Transverse colon (tissue), 4 donors: ENCODE data around the gene PRKCB. TPM values are rescaled to one million over a fixed set of nuclear protein-coding genes. Genes with fewer than 3 reads are reported as not detected.

Source experiments
- DNase-seq: peaks from one replicate; pipeline ENCODE4 v3.0.0-alpha.2; 2019
- H3K27ac ChIP-seq, 4 donors: fragments of 200-600 bp; sonication (generic); 2 replicates each; pipeline ENCODE4 v1.5.1; 2016 to 2018; ENCODE audit warnings: inconsistent platforms in 4 of 4
- H3K27me3 ChIP-seq: fragments of 200-600 bp; sonication (generic); 2 replicates; pipeline ENCODE4 v1.5.1; 2017; ENCODE audit warnings: inconsistent platforms
- H3K36me3 ChIP-seq, 4 donors: fragments of 200-600 bp; sonication (generic); 2 replicates each; pipeline ENCODE4 v1.5.1; 2017 to 2019; ENCODE audit warnings: inconsistent platforms in 4 of 4
- H3K4me1 ChIP-seq, 4 donors: fragments of 200-600 bp; sonication (generic); 2 replicates each; pipeline ENCODE4 v1.5.1; 2017 to 2020; ENCODE audit warnings: inconsistent platforms in 4 of 4
- H3K4me3 ChIP-seq, 4 donors: fragments of 200-600 bp; sonication (generic); 1 replicate in 1 of 4; 2 replicates in 3 of 4; pipeline versions ENCODE4 v1.5.1 to v1.6.1; 2017 to 2019; ENCODE audit warnings: inconsistent platforms in 4 of 4
- H3K9me3 ChIP-seq, 2 donors: fragments of 200-600 bp; sonication (generic); 2 replicates each; pipeline ENCODE4 v1.5.1; 2017 to 2019; ENCODE audit warnings: inconsistent platforms in 2 of 2
- EP300 ChIP-seq: sonication (generic); formaldehyde crosslinking; IDR thresholded peaks from one replicate; pipeline ENCODE4 v1.6.1; 2017; ENCODE audit warnings: antibody characterized with exemption, low read depth
- POLR2A ChIP-seq: fragments of 450-650 bp; IDR thresholded peaks from one replicate; pipeline ENCODE4 v1.6.1; 2016; ENCODE audit warnings: antibody characterized with exemption, mild to moderate bottlenecking, moderate library complexity
- POLR2AphosphoS5 ChIP-seq, 3 donors: sonication (generic); formaldehyde crosslinking; IDR thresholded peaks; one replicate each; pipeline ENCODE4 v1.6.1; 2016; ENCODE audit warnings: antibody characterized with exemption in 3 of 3
- WGBS, 2 donors: methylation state at CpG; one replicate each; pipeline ENCODE4 v1.1.5; 2018; ENCODE audit warnings: low coverage in 1 of 2; 5-methylcytosine and 5-hydroxymethylcytosine counted together
- in situ Hi-C, 4 donors: fragments of 200-750 bp; cut with MboI; loops; one replicate each; pipeline versions ENCODE4 v1.15.0 to v1.15.1; 2017; ENCODE audit warnings: low sequenced_read_pairs in 3 of 4, low pct_ligation_motif_present in 1 of 4, low pct_unique_long_range_greater_than_20kb in 1 of 4
- intact Hi-C: fragments of 100-400 bp; cut with DNase I; formaldehyde crosslinking; loops from one replicate; pipeline ENCODE4 v1.15.1; 2023; ENCODE audit warnings: low total_unique reads
- total RNA-seq, 4 donors: library from RNA; depleted of rRNA; stranded (reverse); fragments of >200 nt; gene quantifications; one replicate each; pipeline ENCODE4 v1.1.0, GENCODE V29; 2016
- TF ChIP-seq, protein P1 (sequence below), 5 experiments: fragments of 200-600 bp in 3 of 5; fragments of 450-650 bp in 2 of 5; sonication (generic) in 3 of 5; IDR thresholded peaks; 1 replicate in 2 of 5; 2 replicates in 3 of 5; pipeline ENCODE4 v1.5.1; 2016 to 2017; ENCODE audit warnings: antibody characterized with exemption in 5 of 5, inconsistent platforms in 3 of 5, mild to moderate bottlenecking in 2 of 5, moderate library complexity in 1 of 5

Gene PRKCB
- total RNA-seq, 4 donors from 2014 or later, result 9.0 to 28.3 (median 15.2) TPM

DNA sequence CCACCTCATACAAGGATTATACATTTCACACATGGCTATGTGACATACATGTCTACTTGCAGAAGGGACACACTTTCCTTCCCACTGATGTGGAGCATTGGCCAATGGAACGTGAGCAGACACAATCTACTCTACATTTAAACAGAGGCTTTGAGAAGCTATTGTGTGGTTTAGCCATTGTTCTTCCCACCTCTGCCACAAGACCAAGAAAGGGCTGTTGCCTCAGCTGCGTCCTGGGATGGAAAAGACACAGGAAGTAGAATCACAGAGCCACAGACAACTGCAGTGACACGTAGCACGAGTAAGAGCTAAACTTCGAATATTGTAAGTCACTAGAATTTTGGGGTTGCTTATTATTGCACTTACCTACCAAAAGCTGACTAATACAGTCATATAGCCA is 33.3 kb downstream of the PRKCB start:
- no peak for DNase-seq
- intact Hi-C loops (no loop called here), in situ Hi-C loops (no loop called here)
- peaks cover 0 to 7% (median 4%) of the 10 kb centered on the region in 4 donors for H3K4me1 ChIP-seq
- no peak overlapping the region for H3K4me3 ChIP-seq
- H3K9me3 ChIP-seq, result no peaks in the 10 kb centered on the region
- H3K27ac ChIP-seq, result no peak overlapping the region
- 53 to 61% methylated on average over 4 to 5 of the region's 5 CpGs for WGBS, 2 donors
- TF ChIP-seq POLR2AphosphoS5 (IDR thresholded peaks at IDR 0.05) (no peak), EP300 (no peak), POLR2A (no peak)
- TF ChIP-seq, protein P1, sequence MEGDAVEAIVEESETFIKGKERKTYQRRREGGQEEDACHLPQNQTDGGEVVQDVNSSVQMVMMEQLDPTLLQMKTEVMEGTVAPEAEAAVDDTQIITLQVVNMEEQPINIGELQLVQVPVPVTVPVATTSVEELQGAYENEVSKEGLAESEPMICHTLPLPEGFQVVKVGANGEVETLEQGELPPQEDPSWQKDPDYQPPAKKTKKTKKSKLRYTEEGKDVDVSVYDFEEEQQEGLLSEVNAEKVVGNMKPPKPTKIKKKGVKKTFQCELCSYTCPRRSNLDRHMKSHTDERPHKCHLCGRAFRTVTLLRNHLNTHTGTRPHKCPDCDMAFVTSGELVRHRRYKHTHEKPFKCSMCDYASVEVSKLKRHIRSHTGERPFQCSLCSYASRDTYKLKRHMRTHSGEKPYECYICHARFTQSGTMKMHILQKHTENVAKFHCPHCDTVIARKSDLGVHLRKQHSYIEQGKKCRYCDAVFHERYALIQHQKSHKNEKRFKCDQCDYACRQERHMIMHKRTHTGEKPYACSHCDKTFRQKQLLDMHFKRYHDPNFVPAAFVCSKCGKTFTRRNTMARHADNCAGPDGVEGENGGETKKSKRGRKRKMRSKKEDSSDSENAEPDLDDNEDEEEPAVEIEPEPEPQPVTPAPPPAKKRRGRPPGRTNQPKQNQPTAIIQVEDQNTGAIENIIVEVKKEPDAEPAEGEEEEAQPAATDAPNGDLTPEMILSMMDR (IDR thresholded peaks at IDR 0.05), result no peak
- no peaks in the 10 kb centered on the region for H3K36me3 ChIP-seq
- H3K27me3 ChIP-seq, result no peaks in the 10 kb centered on the region

DNA sequence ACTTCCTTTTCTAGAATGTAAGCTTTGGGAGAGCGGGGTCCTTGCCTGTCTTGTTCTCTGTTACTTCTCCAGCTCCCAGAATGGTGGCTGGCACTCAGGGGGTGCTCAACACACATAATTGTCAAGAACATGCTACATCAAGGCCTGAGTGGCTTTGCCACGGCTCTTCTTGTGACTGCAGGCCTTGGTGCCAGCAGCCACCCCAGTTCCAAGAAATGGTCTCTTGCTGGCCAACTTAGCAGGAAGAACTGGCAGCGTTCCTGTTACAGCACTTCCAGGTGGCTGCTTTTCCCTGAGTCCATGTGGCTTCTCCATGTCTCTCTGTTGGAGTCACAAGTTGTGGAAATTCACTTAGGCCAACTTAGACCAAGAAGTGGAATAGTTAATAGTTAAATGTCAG is 36.1 kb downstream of the PRKCB start:
- in situ Hi-C loops (no loop called here), intact Hi-C loops (no loop called here)
- 67% methylated on average over 3 of the region's 3 CpGs; no CpG with 5 or more reads in 1 of the 2 donors for WGBS, 2 donors
- no peaks in the 10 kb centered on the region for H3K27me3 ChIP-seq
- H3K4me1 ChIP-seq, result no peaks in the 10 kb centered on the region
- DNase-seq, result no peak
- H3K9me3 ChIP-seq, result no peaks in the 10 kb centered on the region
- no peak for TF ChIP-seq POLR2AphosphoS5 (IDR thresholded peaks at IDR 0.05)
- TF ChIP-seq, protein P1 (IDR thresholded peaks at IDR 0.05), result no peak
- no peak for TF ChIP-seq EP300
- TF ChIP-seq POLR2A, result no peak
- no peak overlapping the region for H3K27ac ChIP-seq
- no peak overlapping the region for H3K4me3 ChIP-seq
- no peaks in the 10 kb centered on the region for H3K36me3 ChIP-seq

DNA sequence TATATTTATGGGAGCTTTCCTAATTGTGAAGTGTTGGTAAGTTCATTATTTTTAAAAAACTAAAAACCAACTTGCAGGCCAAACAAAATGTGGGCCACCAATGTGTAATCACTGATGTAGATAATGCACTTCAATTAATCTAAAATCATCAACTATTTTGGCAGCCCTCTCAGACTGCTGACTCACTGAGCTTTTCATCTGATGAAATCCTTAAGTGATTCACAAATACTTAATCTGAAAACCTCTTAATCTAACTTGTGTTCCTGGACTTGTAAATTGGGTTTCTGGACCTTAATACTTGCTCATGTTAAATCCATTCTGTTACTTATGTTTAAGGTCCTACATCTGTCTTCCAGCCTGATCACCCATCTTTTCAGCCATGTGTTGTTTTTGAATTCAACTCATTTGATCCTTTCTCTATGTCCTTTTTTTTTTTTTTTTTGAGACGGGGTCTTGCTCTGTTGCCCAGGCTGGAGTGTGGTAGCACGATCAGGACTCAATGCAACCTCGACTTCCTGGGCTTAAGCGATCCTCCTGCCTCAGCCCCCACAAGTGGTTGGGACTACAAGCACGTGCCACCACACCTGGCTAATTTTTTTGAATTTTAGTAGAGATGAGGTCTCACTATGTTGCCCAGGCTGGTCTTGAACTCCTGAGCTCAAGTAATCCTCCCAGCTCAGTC is 39.0 kb downstream of the PRKCB start:
- no peak for TF ChIP-seq POLR2AphosphoS5 (IDR thresholded peaks at IDR 0.05)
- TF ChIP-seq, protein P1 (IDR thresholded peaks at IDR 0.05), result no peak
- TF ChIP-seq POLR2A, result no peak
- no peak for TF ChIP-seq EP300
- H3K4me1 ChIP-seq, result no peaks in the 10 kb centered on the region
- intact Hi-C loops (no loop called here), in situ Hi-C loops (no loop called here)
- H3K27me3 ChIP-seq, result no peaks in the 10 kb centered on the region
- H3K36me3 ChIP-seq, result no peaks in the 10 kb centered on the region
- no peak overlapping the region for H3K4me3 ChIP-seq
- no peak overlapping the region for H3K27ac ChIP-seq
- no peaks in the 10 kb centered on the region for H3K9me3 ChIP-seq
- 67 to 88% methylated on average over 3 to 5 of the region's 5 CpGs for WGBS, 2 donors
- DNase-seq, result no peak

DNA sequence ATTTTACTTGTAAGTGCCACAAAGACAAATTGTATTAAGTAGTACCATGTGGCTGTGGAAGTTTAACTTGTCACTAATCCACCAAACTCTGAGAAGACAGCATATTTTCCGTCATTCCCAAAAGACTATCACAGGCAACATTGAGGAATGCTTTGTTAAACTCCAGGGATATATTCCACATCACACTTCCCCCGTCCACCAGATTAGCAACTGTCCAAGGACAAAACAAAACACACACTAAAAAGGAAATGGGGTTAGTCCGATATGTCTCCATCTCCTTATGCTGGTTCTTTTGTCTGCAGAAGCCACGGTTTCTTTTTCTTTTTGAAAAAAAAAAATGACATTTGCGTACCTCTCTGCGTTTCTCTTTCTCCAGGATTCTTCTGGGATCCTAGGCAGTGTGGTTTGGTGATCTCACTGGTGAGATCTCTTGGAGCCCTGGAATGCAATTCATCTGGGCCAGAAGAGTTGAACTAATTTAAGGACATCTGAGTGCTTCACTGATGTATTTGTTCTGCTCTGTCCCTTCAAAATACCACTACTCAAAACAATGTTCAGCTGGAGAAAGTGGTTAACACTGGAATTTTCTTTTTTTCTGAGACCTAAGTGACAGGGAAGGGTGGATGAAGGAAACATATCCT is 40.6 kb downstream of the PRKCB start:
- Histone ChIP-seq H3K27ac (peak overlapping the region in 1 of 4 donors; percentile 22), H3K36me3 (no peaks in the 10 kb centered on the region), H3K4me3 (no peak overlapping the region), H3K27me3 (no peaks in the 10 kb centered on the region), H3K4me1 (no peaks in the 10 kb centered on the region), H3K9me3 (no peaks in the 10 kb centered on the region)
- TF ChIP-seq POLR2A, result no peak
- WGBS, 2 donors, result 64 to 67% methylated on average over 5 to 6 of the region's 6 CpGs
- in situ Hi-C loops (no loop called here), intact Hi-C loops (no loop called here)
- no peak for DNase-seq
